HepG2 (cell line): Measurements from ENCODE around the gene NPAS2. TPM values are rescaled to one million over a fixed set of nuclear protein-coding genes. Genes with fewer than 3 reads are reported as not detected.

Experiments used
- ATF2 ChIP-seq: sonication (generic); formaldehyde crosslinking; IDR thresholded peaks from 2 replicates; pipeline ENCODE4 v1.4.0; 2020; ENCODE audit warnings: missing genetic modification reagents
- ATF4 ChIP-seq, 2 experiments: fragments of 450-650 bp in 1 of 2; sonication (generic) in 1 of 2; formaldehyde crosslinking; IDR thresholded peaks; 2 replicates each; pipeline versions ENCODE4 v1.5.0 to v1.8.0; 2020 to 2022; ENCODE audit warnings: mild to moderate bottlenecking in 1 of 2, missing genetic modification reagents in 1 of 2
- FOXJ3 ChIP-seq: sonication (generic); formaldehyde crosslinking; IDR thresholded peaks from 2 replicates; pipeline ENCODE4 v1.4.0; 2020; ENCODE audit warnings: missing genetic modification reagents, mild to moderate bottlenecking, borderline replicate concordance
- KDM2A ChIP-seq: sonication (generic); formaldehyde crosslinking; IDR thresholded peaks from 2 replicates; pipeline ENCODE4 v1.4.0; 2020; ENCODE audit warnings: low read depth, missing genetic modification reagents, borderline replicate concordance
- KMT2A ChIP-seq: sonication (generic); formaldehyde crosslinking; IDR thresholded peaks from 2 replicates; pipeline ENCODE4 v1.4.0; 2020; ENCODE audit warnings: missing genetic modification reagents
- NCOR1 ChIP-seq: fragments of 200-600 bp; sonication (generic); IDR thresholded peaks from 2 replicates; pipeline ENCODE4 v1.7.0; 2017; ENCODE audit warnings: antibody characterized with exemption, low read length, borderline replicate concordance
- PRPF4 ChIP-seq: fragments of 200-400 bp; formaldehyde crosslinking; IDR thresholded peaks from 2 replicates; pipeline ENCODE4 v1.6.1; 2016; ENCODE audit warnings: low read length, low read depth; ENCODE audit not compliant: poor library complexity, severe bottlenecking
- SALL2 ChIP-seq: sonication (generic); formaldehyde crosslinking; IDR thresholded peaks from 2 replicates; pipeline ENCODE4 v1.8.1; 2023; ENCODE audit warnings: mild to moderate bottlenecking, missing genetic modification reagents, inconsistent platforms
- SP140L ChIP-seq: sonication (generic); formaldehyde crosslinking; IDR thresholded peaks from 2 replicates; pipeline ENCODE4 v1.4.0; 2020; ENCODE audit warnings: missing genetic modification reagents, borderline replicate concordance
- TBX3 ChIP-seq: fragments of 450-650 bp; IDR thresholded peaks from 2 replicates; pipeline ENCODE4 v1.6.1; 2017; ENCODE audit warnings: antibody characterized with exemption, mild to moderate bottlenecking, inconsistent platforms, borderline replicate concordance
- U2AF1 ChIP-seq: fragments of 200-400 bp; formaldehyde crosslinking; optimal IDR thresholded peaks from 2 replicates; pipeline ENCODE3; 2017; ENCODE audit warnings: mild to moderate bottlenecking, low read depth, low read length
- WIZ ChIP-seq: sonication (generic); formaldehyde crosslinking; IDR thresholded peaks from 2 replicates; pipeline ENCODE4 v1.5.1; 2020; ENCODE audit warnings: mild to moderate bottlenecking, missing genetic modification reagents
- ZC3H4 ChIP-seq: sonication (generic); formaldehyde crosslinking; IDR thresholded peaks from 2 replicates; pipeline ENCODE4 v1.4.0; 2020; ENCODE audit warnings: missing genetic modification reagents, borderline replicate concordance
- ZFX ChIP-seq: sonication (generic); formaldehyde crosslinking; IDR thresholded peaks from 2 replicates; pipeline ENCODE4 v1.4.0; 2020; ENCODE audit warnings: mild to moderate bottlenecking, low read depth, missing genetic modification reagents, moderate library complexity
- ZNF33B ChIP-seq: sonication (generic); formaldehyde crosslinking; IDR thresholded peaks from 2 replicates; pipeline ENCODE4 v1.5.1; 2020; ENCODE audit warnings: mild to moderate bottlenecking, missing genetic modification reagents
- ZNF557 ChIP-seq: sonication (generic); formaldehyde crosslinking; IDR thresholded peaks from 2 replicates; pipeline ENCODE4 v1.4.0; 2020; ENCODE audit warnings: missing genetic modification reagents
- ZNF839 ChIP-seq: sonication (generic); formaldehyde crosslinking; IDR thresholded peaks from 2 replicates; pipeline ENCODE4 v1.4.0; 2020; ENCODE audit warnings: missing genetic modification reagents, mild to moderate bottlenecking, borderline replicate concordance
- ZXDC ChIP-seq: sonication (generic); formaldehyde crosslinking; IDR thresholded peaks from 2 replicates; pipeline ENCODE4 v1.5.0; 2020; ENCODE audit warnings: mild to moderate bottlenecking, missing genetic modification reagents
- polyA plus RNA-seq, 8 experiments: library from polyadenylated mRNA; depleted of rRNA in 3 of 8; stranded (reverse) in 7 of 8; unstranded in 1 of 8; fragments of >200 nt; fragmentation: Illumina TruSeq in 4 of 8; extraction: Trizol in 4 of 8; gene quantifications; 2 replicates each; pipeline versions ENCODE4 v1.2.1 to v1.2.3, GENCODE V29; 2011 to 2016; ENCODE audit warnings: low read depth in 4 of 8, missing spikeins in 1 of 8, mixed read lengths in 1 of 8; ENCODE audit not compliant: insufficient read depth in 1 of 8
- total RNA-seq, 5 experiments: library from RNA; depleted of rRNA; stranded (reverse); fragments of >200 nt; fragmentation: Illumina TruSeq; extraction: Trizol; gene quantifications; 2 replicates each; pipeline ENCODE4 v1.2.3, GENCODE V29; 2016; ENCODE audit warnings: low read depth in 1 of 5
- TF ChIP-seq, protein P1 (sequence below): sonication (generic); formaldehyde crosslinking; IDR thresholded peaks from 2 replicates; pipeline ENCODE4 v1.4.0; 2020; ENCODE audit warnings: mild to moderate bottlenecking, missing genetic modification reagents
- TF ChIP-seq, protein P2 (sequence below): sonication (generic); formaldehyde crosslinking; IDR thresholded peaks from 2 replicates; pipeline ENCODE4 v1.5.0; 2020; ENCODE audit warnings: mild to moderate bottlenecking, low read depth, missing genetic modification reagents, borderline replicate concordance
- TF ChIP-seq, protein P3 (sequence below): sonication (generic); formaldehyde crosslinking; IDR thresholded peaks from 2 replicates; pipeline ENCODE4 v1.8.1; 2022; ENCODE audit warnings: mild to moderate bottlenecking, missing genetic modification reagents

Gene NPAS2
- total and polyA plus RNA-seq, 2 of the 13 experiments (the other 11 are each of a cell fraction or from before 2014, with no cell fraction given) = 14.8 to 37.5 TPM

GRCh38 chr2:100984892-100985307 lies 165.0 kb downstream of the NPAS2 start (continued):
- TF ChIP-seq, protein P1, sequence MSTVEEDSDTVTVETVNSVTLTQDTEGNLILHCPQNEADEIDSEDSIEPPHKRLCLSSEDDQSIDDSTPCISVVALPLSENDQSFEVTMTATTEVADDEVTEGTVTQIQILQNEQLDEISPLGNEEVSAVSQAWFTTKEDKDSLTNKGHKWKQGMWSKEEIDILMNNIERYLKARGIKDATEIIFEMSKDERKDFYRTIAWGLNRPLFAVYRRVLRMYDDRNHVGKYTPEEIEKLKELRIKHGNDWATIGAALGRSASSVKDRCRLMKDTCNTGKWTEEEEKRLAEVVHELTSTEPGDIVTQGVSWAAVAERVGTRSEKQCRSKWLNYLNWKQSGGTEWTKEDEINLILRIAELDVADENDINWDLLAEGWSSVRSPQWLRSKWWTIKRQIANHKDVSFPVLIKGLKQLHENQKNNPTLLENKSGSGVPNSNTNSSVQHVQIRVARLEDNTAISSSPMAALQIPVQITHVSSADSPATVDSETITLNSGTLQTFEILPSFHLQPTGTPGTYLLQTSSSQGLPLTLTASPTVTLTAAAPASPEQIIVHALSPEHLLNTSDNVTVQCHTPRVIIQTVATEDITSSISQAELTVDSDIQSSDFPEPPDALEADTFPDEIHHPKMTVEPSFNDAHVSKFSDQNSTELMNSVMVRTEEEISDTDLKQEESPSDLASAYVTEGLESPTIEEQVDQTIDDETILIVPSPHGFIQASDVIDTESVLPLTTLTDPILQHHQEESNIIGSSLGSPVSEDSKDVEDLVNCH (CRISPR knock-in tag) = no peak
- no peak for TF ChIP-seq WIZ (CRISPR knock-in tag)
- no peak for TF ChIP-seq SP140L (CRISPR knock-in tag)
- no peak for TF ChIP-seq TBX3
- no peak for TF ChIP-seq NCOR1
- TF ChIP-seq ATF4 (CRISPR knock-in tag; IDR thresholded peaks at IDR 0.05) = no peak
- TF ChIP-seq ZFX (CRISPR knock-in tag) = no peak
- no peak for TF ChIP-seq ZC3H4 (CRISPR knock-in tag)
- TF ChIP-seq SALL2 = no peak
- TF ChIP-seq ZXDC = no peak
- TF ChIP-seq ZNF557 (CRISPR knock-in tag) = no peak
- TF ChIP-seq PRPF4 = no peak
- 0 out of 2 replicates have a peak, but pooled peaks have one; percentile 66 for TF ChIP-seq ZNF33B
- peak; percentile 25; the same call in 1 of the 2 replicates for TF ChIP-seq ZNF839 (CRISPR knock-in tag)
- TF ChIP-seq KDM2A = peak; percentile 72; the same call in 1 of the 2 replicates
- TF ChIP-seq, protein P2, sequence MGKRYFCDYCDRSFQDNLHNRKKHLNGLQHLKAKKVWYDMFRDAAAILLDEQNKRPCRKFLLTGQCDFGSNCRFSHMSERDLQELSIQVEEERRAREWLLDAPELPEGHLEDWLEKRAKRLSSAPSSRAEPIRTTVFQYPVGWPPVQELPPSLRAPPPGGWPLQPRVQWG (CRISPR knock-in tag) = no peak
- TF ChIP-seq ATF2 = 0 out of 2 replicates have a peak, but pooled peaks have one; percentile 29
- no peak for TF ChIP-seq U2AF1
- no peak for TF ChIP-seq FOXJ3 (CRISPR knock-in tag)
- TF ChIP-seq KMT2A = 0 out of 2 replicates have a peak, but pooled peaks have one; percentile 41
- TF ChIP-seq, protein P3, sequence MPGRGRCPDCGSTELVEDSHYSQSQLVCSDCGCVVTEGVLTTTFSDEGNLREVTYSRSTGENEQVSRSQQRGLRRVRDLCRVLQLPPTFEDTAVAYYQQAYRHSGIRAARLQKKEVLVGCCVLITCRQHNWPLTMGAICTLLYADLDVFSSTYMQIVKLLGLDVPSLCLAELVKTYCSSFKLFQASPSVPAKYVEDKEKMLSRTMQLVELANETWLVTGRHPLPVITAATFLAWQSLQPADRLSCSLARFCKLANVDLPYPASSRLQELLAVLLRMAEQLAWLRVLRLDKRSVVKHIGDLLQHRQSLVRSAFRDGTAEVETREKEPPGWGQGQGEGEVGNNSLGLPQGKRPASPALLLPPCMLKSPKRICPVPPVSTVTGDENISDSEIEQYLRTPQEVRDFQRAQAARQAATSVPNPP (CRISPR knock-in tag) = no peak
